H1 (cell line): ENCODE data around the gene ADARB2. TPM values are rescaled to one million over a fixed set of nuclear protein-coding genes. Genes with fewer than 3 reads are reported as not detected.

Source experiments
- CTCF ChIA-PET: fragments of 300-600 bp; sonication (Branson Sonifier 250); formaldehyde crosslinking; loops from one replicate; lab custom pipeline; 2021; ENCODE audit not compliant: partially characterized antibody; lab: Charles Lee
- POLR2A ChIA-PET: fragments of 300-600 bp; sonication (Branson Sonifier 250); formaldehyde crosslinking; loops from one replicate; lab custom pipeline; 2021; ENCODE audit warnings: inconsistent platforms; ENCODE audit not compliant: partially characterized antibody; lab: Charles Lee
- DNase-seq, 2 experiments: peaks; one replicate each; pipeline versions ENCODE4 v3.0.0 to v3.0.0-alpha.2; 2010 to 2022; ENCODE audit warnings: low spot score in 2 of 2, low read depth in 1 of 2, mixed read lengths in 1 of 2
- FAIRE-seq: peaks from 2 replicates; lab custom pipeline; 2011; peaks lifted over from hg19 to GRCh38; lab: Jason Lieb, UNC
- H2AFZ ChIP-seq: 2 replicates; pipeline ENCODE4 v1.8.1; 2012; ENCODE audit warnings: low read length, inconsistent platforms
- H2AK5ac ChIP-seq: 2 replicates; pipeline ENCODE4 v1.6.1; 2013; ENCODE audit warnings: low read depth, low read length
- H2BK120ac ChIP-seq: replicated peaks from 2 replicates; pipeline ENCODE3; 2013; ENCODE audit warnings: low read depth, low read length, inconsistent platforms
- H2BK12ac ChIP-seq: 2 replicates; pipeline ENCODE4 v1.6.1; 2013; ENCODE audit warnings: low read depth, low read length
- H2BK15ac ChIP-seq: 2 replicates; pipeline ENCODE4 v1.6.1; 2013; ENCODE audit warnings: low read length
- H2BK20ac ChIP-seq: 2 replicates; pipeline ENCODE4 v1.6.1; 2013; ENCODE audit warnings: low read length
- H2BK5ac ChIP-seq: 2 replicates; pipeline ENCODE4 v1.6.1; 2013; ENCODE audit warnings: low read depth, low read length
- H3K14ac ChIP-seq: 2 replicates; pipeline ENCODE4 v1.6.1; 2013; ENCODE audit warnings: inconsistent platforms; ENCODE audit not compliant: insufficient read length
- H3K18ac ChIP-seq: 2 replicates; pipeline ENCODE4 v1.6.1; 2013; ENCODE audit warnings: low read length; ENCODE audit errors: extremely low read depth
- H3K23ac ChIP-seq: 2 replicates; pipeline ENCODE4 v1.6.1; 2013; ENCODE audit warnings: inconsistent platforms; ENCODE audit not compliant: insufficient read length
- H3K23me2 ChIP-seq: 2 replicates; pipeline ENCODE4 v1.6.1; 2013; ENCODE audit warnings: low read depth, low read length
- H3K27ac ChIP-seq: 2 replicates; pipeline ENCODE4 v1.6.1; 2011; ENCODE audit warnings: low read depth, low read length, inconsistent platforms
- H3K27me3 ChIP-seq, 4 experiments: replicated peaks in 1 of 4; 1 replicate in 1 of 4; 2 replicates in 3 of 4; pipeline versions ENCODE4 v1.6.1 to v1.8.1; 2011 to 2013; ENCODE audit warnings: low read length in 3 of 4, mild to moderate bottlenecking in 3 of 4, inconsistent platforms in 2 of 4, mixed read lengths in 2 of 4, moderate library complexity in 1 of 4; ENCODE audit not compliant: control insufficient read depth in 3 of 4, insufficient read depth in 3 of 4; ENCODE audit errors: extremely low read depth in 1 of 4
- H3K36me3 ChIP-seq, 4 experiments: 2 replicates each; pipeline versions ENCODE4 v1.6.1 to v1.8.1; 2011 to 2013; ENCODE audit warnings: mild to moderate bottlenecking in 4 of 4, low read length in 3 of 4, moderate library complexity in 2 of 4, control low read depth in 1 of 4, inconsistent platforms in 1 of 4; ENCODE audit not compliant: insufficient read depth in 4 of 4, control insufficient read depth in 2 of 4
- H3K4ac ChIP-seq: replicated peaks from 2 replicates; pipeline ENCODE3; 2013; ENCODE audit warnings: low read length, low read depth, mixed read lengths, inconsistent platforms; ENCODE audit not compliant: insufficient read length
- H3K4me1 ChIP-seq, 4 experiments: replicated peaks in 1 of 4; 1 replicate in 1 of 4; 2 replicates in 3 of 4; pipeline versions ENCODE4 v1.6.1 to v1.8.1; 2011 to 2013; ENCODE audit warnings: low read length in 3 of 4, inconsistent platforms in 2 of 4, mixed read lengths in 1 of 4; ENCODE audit not compliant: insufficient read depth in 4 of 4, control insufficient read depth in 3 of 4
- H3K4me2 ChIP-seq, 2 experiments: 2 replicates each; pipeline versions ENCODE4 v1.6.1 to v1.8.1; 2011 to 2013; ENCODE audit warnings: low read depth in 2 of 2, low read length in 2 of 2, control low read depth in 1 of 2, inconsistent platforms in 1 of 2, mild to moderate bottlenecking in 1 of 2; ENCODE audit not compliant: insufficient read depth in 1 of 2
- H3K4me3 ChIP-seq, 4 experiments: fragments of 200-600, 300-600 bp in 1 of 4; sonication (generic), shearing (Covaris generic), sonication (Bioruptor Twin) in 1 of 4; 2 replicates each; pipeline versions ENCODE4 v1.5.1 to v1.8.1; 2011 to 2016; ENCODE audit warnings: low read length in 4 of 4, low read depth in 3 of 4, control low read depth in 2 of 4, inconsistent platforms in 2 of 4, mild to moderate bottlenecking in 2 of 4, mixed read lengths in 1 of 4, moderate library complexity in 1 of 4; ENCODE audit not compliant: insufficient read depth in 2 of 4; ENCODE audit errors: extremely low read depth in 1 of 4
- H3K56ac ChIP-seq: replicated peaks from 2 replicates; pipeline ENCODE3; 2013; ENCODE audit warnings: low read depth, mild to moderate bottlenecking, mixed read lengths, low read length, inconsistent platforms; ENCODE audit not compliant: insufficient read length
- H3K79me1 ChIP-seq: 2 replicates; pipeline ENCODE4 v1.6.1; 2013; ENCODE audit warnings: low read depth, low read length, control low read depth
- H3K79me2 ChIP-seq, 2 experiments: 2 replicates each; pipeline versions ENCODE4 v1.6.1 to v1.8.1; 2012 to 2013; ENCODE audit warnings: low read length in 2 of 2, mild to moderate bottlenecking in 2 of 2, inconsistent platforms in 1 of 2; ENCODE audit not compliant: insufficient read depth in 2 of 2, control insufficient read depth in 1 of 2
- H3K9ac ChIP-seq, 4 experiments: replicated peaks in 1 of 4; 1 replicate in 1 of 4; 2 replicates in 3 of 4; pipeline versions ENCODE4 v1.6.1 to v1.8.1; 2011 to 2013; ENCODE audit warnings: low read depth in 3 of 4, low read length in 3 of 4, control low read depth in 2 of 4, mild to moderate bottlenecking in 2 of 4, moderate library complexity in 2 of 4, inconsistent platforms in 1 of 4; ENCODE audit errors: extremely low read depth in 1 of 4
- H3K9me3 ChIP-seq, 2 experiments: 2 replicates each; pipeline versions ENCODE4 v1.6.1 to v1.8.1; 2012 to 2013; ENCODE audit warnings: mild to moderate bottlenecking in 2 of 2, moderate library complexity in 2 of 2, control low read depth in 1 of 2, inconsistent platforms in 1 of 2, low read depth in 1 of 2, low read length in 1 of 2, mixed read lengths in 1 of 2; ENCODE audit not compliant: insufficient read depth in 2 of 2
- H4K20me1 ChIP-seq, 2 experiments: replicated peaks in 1 of 2; 2 replicates each; pipeline versions ENCODE3 to v1.8.1; 2011 to 2013; ENCODE audit warnings: inconsistent platforms in 2 of 2, low read length in 2 of 2, mild to moderate bottlenecking in 1 of 2; ENCODE audit not compliant: insufficient read depth in 2 of 2, control insufficient read depth in 1 of 2
- H4K5ac ChIP-seq: 2 replicates; pipeline ENCODE4 v1.6.1; 2013; ENCODE audit warnings: low read length, low read depth, mixed read lengths, inconsistent platforms; ENCODE audit not compliant: insufficient read length
- H4K8ac ChIP-seq: 2 replicates; pipeline ENCODE4 v1.8.0; 2013; ENCODE audit warnings: mild to moderate bottlenecking, moderate library complexity, low read length, inconsistent platforms; ENCODE audit not compliant: insufficient read depth; ENCODE audit errors: extremely low read depth
- H4K91ac ChIP-seq: replicated peaks from 2 replicates; pipeline ENCODE3; 2013; ENCODE audit warnings: low read length, mixed read lengths, inconsistent platforms; ENCODE audit not compliant: insufficient read length
- BRCA1 ChIP-seq: IDR thresholded peaks from 2 replicates; pipeline ENCODE4 v1.6.1; 2012; ENCODE audit warnings: low read depth, low read length, improper control_type of control experiment
- RNF2 ChIP-seq: fragments of 200-900, 300-1000 bp; sonication (generic); IDR thresholded peaks from 2 replicates; pipeline ENCODE4 v1.7.1; 2016; ENCODE audit warnings: borderline replicate concordance, low read depth, mild to moderate bottlenecking, antibody characterized with exemption, low read length; ENCODE audit not compliant: poor library complexity, severe bottlenecking; ENCODE audit errors: missing control alignments
- WGBS, 2 experiments: shearing (Covaris generic) in 1 of 2; methylation state at CpG; one replicate each; pipeline versions ENCODE4 v1.1.6 to v1.1.7; 2013 to 2015; ENCODE audit warnings: low lambda C conversion rate in 2 of 2, mixed read lengths in 2 of 2, inconsistent platforms in 1 of 2, low coverage in 1 of 2, missing lambda C conversion rate in 1 of 2; ENCODE audit not compliant: insufficient replicate concordance in 2 of 2, insufficient coverage in 1 of 2, insufficient read length in 1 of 2; ENCODE audit errors: extremely low coverage in 1 of 2, missing lambda C conversion rate in 1 of 2; 5-methylcytosine and 5-hydroxymethylcytosine counted together
- polyA plus RNA-seq, 7 experiments: library from polyadenylated mRNA; depleted of rRNA in 3 of 7; stranded (reverse) in 5 of 7; unstranded in 2 of 7; fragments of >200 nt in 5 of 7; fragments of 200-250 nt in 2 of 7; gene quantifications; 1 replicate in 5 of 7; 2 replicates in 1 of 7; 4 replicates in 1 of 7; pipeline versions ENCODE4 v1.2.1 to v1.2.3, GENCODE V29; 2011 to 2013; ENCODE audit warnings: missing spikeins in 2 of 7, mixed read lengths in 2 of 7
- total RNA-seq: library from RNA; stranded (reverse); fragmentation: NEBNext Ultra II Directional; extraction: Animal tissue kit (Norgen Biotek cat#: 25700); gene quantifications from 2 replicates; pipeline ENCODE4 v1.2.1, GENCODE V29; 2021
- TF ChIP-seq, protein P1 (sequence below): IDR thresholded peaks from 2 replicates; pipeline ENCODE4 v1.6.1; 2012; ENCODE audit warnings: inconsistent platforms

Gene ADARB2
- total and polyA plus RNA-seq, 2 of the 8 experiments (the other 6 are each of a cell fraction or from before 2014, with no cell fraction given) = 2.2 to 2.8 TPM

DNA sequence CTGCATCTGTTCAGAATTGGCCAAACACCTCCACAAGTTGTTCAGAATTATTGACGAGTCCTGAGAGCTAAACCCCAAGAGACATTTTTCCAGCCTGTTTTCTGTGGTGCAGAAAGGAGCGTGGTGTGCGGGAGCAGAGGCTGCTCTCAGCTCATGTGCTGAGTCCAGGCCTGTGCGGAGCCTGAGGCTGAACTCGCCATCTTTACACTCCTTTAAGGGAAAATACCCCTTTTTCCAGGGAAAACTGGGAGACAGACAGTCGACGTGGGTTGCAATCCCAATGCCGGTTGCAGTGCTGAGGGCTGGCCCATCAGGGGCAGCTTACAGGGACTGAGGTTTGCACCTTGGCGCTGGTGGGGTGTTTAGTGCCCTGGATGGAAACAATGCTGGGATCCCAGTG lies 112.2 kb downstream of the ADARB2 start:
- Histone ChIP-seq H2BK15ac (no peak overlapping the region), H3K4me2 (no peak overlapping the region), H3K18ac (no peak overlapping the region), H3K9me3 (no peaks in the 10 kb centered on the region), H2BK20ac (no peak overlapping the region), H3K27ac (no peak overlapping the region), H3K27me3 (no peaks in the 10 kb centered on the region), H3K14ac (no peak overlapping the region), H3K23ac (no peak overlapping the region), H2AK5ac (no peak overlapping the region), H3K79me2 (no peaks in the 10 kb centered on the region), H3K4me1 (peaks cover 3 to 7% (median 5%) of the 10 kb centered on the region in 4 experiments; a peak in 5 of 7 replicates), H3K23me2 (no peaks in the 10 kb centered on the region), H2BK12ac (no peak overlapping the region), H3K4me3 (no peak overlapping the region), H4K20me1 (peaks cover 0 to 3% of the 10 kb centered on the region in 2 experiments), H4K5ac (no peak overlapping the region), H4K91ac (no peak overlapping the region), H3K36me3 (no peaks in the 10 kb centered on the region), H2AFZ (no peak overlapping the region), H4K8ac (no peak overlapping the region), H3K9ac (no peak overlapping the region), H3K79me1 (no peaks in the 10 kb centered on the region), H3K56ac (no peak overlapping the region), H2BK5ac (no peak overlapping the region), H2BK120ac (no peak overlapping the region), H3K4ac (no peak overlapping the region)
- POLR2A ChIA-PET = no interaction called here
- FAIRE-seq (no peak), DNase-seq (no peak)
- 90% methylated on average over 9 of the region's 9 CpGs; no CpG with 5 or more reads in 1 of the 2 experiments for WGBS, 2 experiments
- CTCF ChIA-PET = no interaction called here
- TF ChIP-seq, protein P1, sequence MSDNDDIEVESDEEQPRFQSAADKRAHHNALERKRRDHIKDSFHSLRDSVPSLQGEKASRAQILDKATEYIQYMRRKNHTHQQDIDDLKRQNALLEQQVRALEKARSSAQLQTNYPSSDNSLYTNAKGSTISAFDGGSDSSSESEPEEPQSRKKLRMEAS = no peak
- TF ChIP-seq RNF2 (no peak), BRCA1 (no peak)
